Gastrocnemius medialis (tissue), 4 donors: ENCODE results near the gene LINGO4. TPM values are rescaled to one million over a fixed set of nuclear protein-coding genes. Genes with fewer than 3 reads are reported as not detected.
"Not testable (repeated sequence)": the region's sequence is repeated elsewhere in the genome, so short reads cannot be mapped to it uniquely, and the experiment has no call there.

Experiments
- ATAC-seq, 2 donors: fragments of 150-250 bp; one replicate each; pipeline ENCODE4 v1.9.1; 2016
- DNase-seq, 2 donors: peaks; one replicate each; pipeline ENCODE4 v3.0.0-alpha.2; 2019
- H3K27ac ChIP-seq, 4 donors: fragments of 200-600 bp; sonication (generic); 1 replicate in 1 of 4; 2 replicates in 3 of 4; pipeline ENCODE4 v1.5.1; 2016 to 2018; ENCODE audit warnings: mild to moderate bottlenecking in 2 of 4, moderate library complexity in 1 of 4
- H3K27me3 ChIP-seq, 3 donors: fragments of 200-600 bp; sonication (generic) in 2 of 3; 1 replicate in 1 of 3; 2 replicates in 2 of 3; pipeline versions ENCODE4 v1.5.1 to v1.6.0; 2016 to 2019; ENCODE audit warnings: mild to moderate bottlenecking in 1 of 3, moderate library complexity in 1 of 3
- H3K36me3 ChIP-seq, 2 donors: fragments of 200-600 bp; sonication (generic) in 1 of 2; one replicate each; pipeline ENCODE4 v1.5.1; 2017 to 2018
- H3K4me1 ChIP-seq, 2 donors: fragments of 200-600 bp; sonication (generic) in 1 of 2; one replicate each; pipeline ENCODE4 v1.5.1; 2016 to 2017; ENCODE audit warnings: mild to moderate bottlenecking in 2 of 2
- H3K4me3 ChIP-seq, 4 donors: fragments of 200-600 bp; sonication (generic) in 3 of 4; 1 replicate in 1 of 4; 2 replicates in 3 of 4; pipeline ENCODE4 v1.5.1; 2016 to 2019; ENCODE audit warnings: mild to moderate bottlenecking in 2 of 4
- H3K9me3 ChIP-seq, 3 donors: fragments of 200-600 bp; sonication (generic) in 2 of 3; 1 replicate in 1 of 3; 2 replicates in 2 of 3; pipeline ENCODE4 v1.5.1; 2016 to 2019
- CTCF ChIP-seq, 5 experiments: fragments of 450-650 bp in 3 of 5; fragments of 200-600 bp in 2 of 5; sonication (generic) in 2 of 5; IDR thresholded peaks in 4 of 5; conservative IDR thresholded peaks in 1 of 5; 1 replicate in 4 of 5; 2 replicates in 1 of 5; pipeline ENCODE4 v1.5.1; 2016 to 2019; ENCODE audit warnings: antibody characterized with exemption in 5 of 5, mild to moderate bottlenecking in 3 of 5, moderate library complexity in 3 of 5
- POLR2A ChIP-seq, 2 donors: fragments of 450-650 bp; IDR thresholded peaks; one replicate each; pipeline ENCODE4 v1.6.1; 2017; ENCODE audit warnings: antibody characterized with exemption in 2 of 2, mild to moderate bottlenecking in 2 of 2, moderate library complexity in 2 of 2
- in situ Hi-C, 4 donors: fragments of 200-750 bp; cut with MboI; loops; one replicate each; pipeline versions ENCODE4 v1.15.0 to v1.8.0; 2017; ENCODE audit warnings: low sequenced_read_pairs in 4 of 4
- intact Hi-C: fragments of 100-400 bp; cut with DNase I; formaldehyde crosslinking; loops from one replicate; pipeline ENCODE4 v1.15.1; 2023; ENCODE audit warnings: low total_unique reads
- total RNA-seq, 4 donors: library from RNA; depleted of rRNA; stranded (reverse); fragments of >200 nt; gene quantifications; one replicate each; pipeline versions ENCODE4 v1.1.0 to v1.2.3, GENCODE V29; 2016

Gene LINGO4
- total RNA-seq, 4 donors from 2014 or later = 4.2 to 24.5 (median 14.3) TPM

GRCh38 chr1:151787689-151788088, 17.5 kb downstream of the LINGO4 start:
- ATAC-seq (no peak), DNase-seq (no peak)
- in situ Hi-C loops = loop anchor here in 1 of 4 donors (5.0 kb wide), 1 partner anchor 40 kb away; no protein-coding TSS in a partner anchor
- Histone ChIP-seq H3K9me3 (no peaks in the 10 kb centered on the region), H3K27ac (no peak overlapping the region), H3K36me3 (no peaks in the 10 kb centered on the region), H3K4me3 (no peak overlapping the region), H3K4me1 (peaks cover 12 to 14% of the 10 kb centered on the region in 2 donors), H3K27me3 (no peaks in the 10 kb centered on the region)
- intact Hi-C loops = no loop called here
- TF ChIP-seq POLR2A (IDR thresholded peaks at IDR 0.05) (no peak), CTCF (IDR thresholded peaks at IDR 0.05 in 4 of 5, conservative IDR thresholded peaks at IDR 0.05 in 1 of 5) (no peak)

- in situ Hi-C loops = no loop called here
- Histone ChIP-seq H3K4me3 (no peak overlapping the region), H3K27me3 (no peaks in the 10 kb centered on the region), H3K27ac (no peak overlapping the region), H3K4me1 (no peaks in the 10 kb centered on the region), H3K9me3 (no peaks in the 10 kb centered on the region), H3K36me3 (peaks cover 0 to 14% of the 10 kb centered on the region in 2 donors)
- TF ChIP-seq CTCF (IDR thresholded peaks at IDR 0.05 in 4 of 5, conservative IDR thresholded peaks at IDR 0.05 in 1 of 5) (no peak), POLR2A (IDR thresholded peaks at IDR 0.05) (no peak)
- intact Hi-C loops = no loop called here
- ATAC-seq = no peak
- DNase-seq = no peak
Observed at GRCh38 chr1:151783796-151784195, 21.4 kb downstream of the LINGO4 start.

GRCh38 chr1:151782741-151783140, 22.5 kb downstream of the LINGO4 start:
- no peak for DNase-seq
- Histone ChIP-seq H3K9me3 (no peaks in the 10 kb centered on the region), H3K4me1 (no peaks in the 10 kb centered on the region), H3K27ac (no peak overlapping the region), H3K27me3 (no peaks in the 10 kb centered on the region), H3K36me3 (peaks cover 0 to 24% of the 10 kb centered on the region in 2 donors), H3K4me3 (no peak overlapping the region)
- intact Hi-C loops = no loop called here
- ATAC-seq = no peak
- in situ Hi-C loops = no loop called here
- TF ChIP-seq POLR2A (IDR thresholded peaks at IDR 0.05) (no peak), CTCF (IDR thresholded peaks at IDR 0.05 in 4 of 5, conservative IDR thresholded peaks at IDR 0.05 in 1 of 5) (no peak)

GRCh38 chr1:151782026-151782425, 23.2 kb downstream of the LINGO4 start:
- H3K36me3 ChIP-seq = peaks cover 0 to 25% of the 10 kb centered on the region in 2 donors
- H3K4me1 ChIP-seq, H3K4me3 ChIP-seq, H3K9me3 ChIP-seq, in situ Hi-C loops, DNase-seq, intact Hi-C loops, H3K27ac ChIP-seq, H3K27me3 ChIP-seq, ATAC-seq: not testable (repeated sequence)

GRCh38 chr1:151780736-151781135, 24.5 kb downstream of the LINGO4 start:
- peaks cover 0 to 29% of the 10 kb centered on the region in 2 donors for H3K36me3 ChIP-seq
- intact Hi-C loops, ATAC-seq, H3K9me3 ChIP-seq, H3K4me3 ChIP-seq, H3K27ac ChIP-seq, H3K4me1 ChIP-seq, DNase-seq, in situ Hi-C loops, H3K27me3 ChIP-seq: not testable (repeated sequence)

- no peak for DNase-seq
- Histone ChIP-seq H3K9me3 (no peaks in the 10 kb centered on the region), H3K4me1 (no peaks in the 10 kb centered on the region), H3K36me3 (peaks cover 0 to 36% of the 10 kb centered on the region in 2 donors), H3K27ac (no peak overlapping the region), H3K27me3 (no peaks in the 10 kb centered on the region), H3K4me3 (no peak overlapping the region)
- in situ Hi-C loops (no loop called here), intact Hi-C loops (no loop called here)
- TF ChIP-seq POLR2A (IDR thresholded peaks at IDR 0.05) = no peak
- no peak for TF ChIP-seq CTCF (IDR thresholded peaks at IDR 0.05 in 4 of 5, conservative IDR thresholded peaks at IDR 0.05 in 1 of 5)
- no peak for ATAC-seq
Observed at GRCh38 chr1:151779852-151780251, 25.4 kb downstream of the LINGO4 start.
